K562 (cell line): ENCODE results near the gene RAD50. TPM values are rescaled to one million over a fixed set of nuclear protein-coding genes. Genes with fewer than 3 reads are reported as not detected.

Experiments used
- ATAC-seq: fragments of 200-7000 bp; cut with Tn5 transposase; 3 replicates; pipeline ENCODE4 v1.9.1; 2020; ENCODE audit warnings: moderate library complexity
- BruUV-seq: library from RNA; stranded (reverse); fragments of 400-500 nt; replicated peaks from 2 replicates; lab custom pipeline; 2021; lab: Mats Ljungman, UMichigan
- CTCF ChIA-PET: fragments of 300-600 bp; formaldehyde crosslinking; extraction: SDS; loops from one replicate; lab custom pipeline; 2021; ENCODE audit warnings: low intra/inter-chr PET ratio; lab: Yijun Ruan, JAX
- POLR2A ChIA-PET: fragments of 300-600, 350-650 bp; sonication (Branson Sonifier 250); formaldehyde crosslinking; extraction: SDS; loops from one replicate; lab custom pipeline; 2021; ENCODE audit warnings: antibody characterized with exemption, inconsistent platforms; lab: Yijun Ruan, JAX
- DNase-seq, 4 experiments: peaks; one replicate each; pipeline versions ENCODE4 v3.0.0 to v3.0.0-alpha.2; 2011 to 2018; ENCODE audit warnings: low spot score in 3 of 4, mixed read lengths in 3 of 4; ENCODE audit errors: extremely low read depth in 1 of 4
- FAIRE-seq: peaks from 2 replicates; lab custom pipeline; 2011; peaks lifted over from hg19 to GRCh38; lab: Jason Lieb, UNC
- H2AFZ ChIP-seq: 2 replicates; pipeline ENCODE4 v1.6.0; 2011; ENCODE audit warnings: low read depth, low read length, control low read depth, inconsistent platforms
- H3K27ac ChIP-seq: fragments of 200-600 bp; 3 replicates; pipeline ENCODE4 v1.8.0; 2011; ENCODE audit warnings: low read depth, mild to moderate bottlenecking, control low read depth, inconsistent platforms, low read length, moderate library complexity, mixed read lengths; ENCODE audit errors: extremely low read depth
- H3K27me3 ChIP-seq, 2 experiments: fragments of 300-600 bp in 1 of 2; 2 replicates in 1 of 2; 3 replicates in 1 of 2; pipeline versions ENCODE4 v1.6.0 to v1.8.0; 2011; ENCODE audit warnings: inconsistent platforms in 2 of 2, low read length in 2 of 2, mild to moderate bottlenecking in 1 of 2, mixed read lengths in 1 of 2, moderate library complexity in 1 of 2; ENCODE audit not compliant: control insufficient read depth in 2 of 2, insufficient read depth in 2 of 2
- H3K36me3 ChIP-seq: fragments of 300-600 bp; 3 replicates; pipeline ENCODE4 v1.8.0; 2011; ENCODE audit warnings: mild to moderate bottlenecking, low read length, inconsistent platforms; ENCODE audit not compliant: control insufficient read depth, insufficient read depth
- H3K4me1 ChIP-seq, 2 experiments: fragments of 200-600 bp in 1 of 2; replicated peaks in 1 of 2; 2 replicates in 1 of 2; 3 replicates in 1 of 2; pipeline versions ENCODE4 v1.5.1 to v1.8.0; 2011; ENCODE audit warnings: inconsistent platforms in 2 of 2, low read length in 2 of 2, mild to moderate bottlenecking in 1 of 2, mixed read lengths in 1 of 2, moderate library complexity in 1 of 2; ENCODE audit not compliant: control insufficient read depth in 2 of 2, insufficient read depth in 2 of 2
- H3K4me2 ChIP-seq: 2 replicates; pipeline ENCODE4 v1.6.1; 2011; ENCODE audit warnings: low read length, control low read depth, inconsistent platforms, mixed read lengths; ENCODE audit not compliant: insufficient read depth
- H3K4me3 ChIP-seq: fragments of 200-600 bp; sonication (generic), shearing (Covaris generic); 2 replicates; pipeline ENCODE4 v1.5.1; 2016; ENCODE audit warnings: control low read depth, inconsistent platforms
- H3K79me2 ChIP-seq: fragments of 200-600 bp; 3 replicates; pipeline ENCODE4 v1.8.0; 2011; ENCODE audit warnings: low read length, inconsistent platforms; ENCODE audit not compliant: control insufficient read depth, insufficient read depth
- H3K9ac ChIP-seq, 2 experiments: 2 replicates each; pipeline versions ENCODE4 v1.6.0 to v1.6.1; 2011; ENCODE audit warnings: low read depth in 2 of 2, low read length in 2 of 2, control low read depth in 1 of 2, inconsistent platforms in 1 of 2, mild to moderate bottlenecking in 1 of 2, mixed read lengths in 1 of 2; ENCODE audit not compliant: insufficient read depth in 1 of 2
- H3K9me1 ChIP-seq: one replicate; pipeline ENCODE4 v1.6.0; 2011; ENCODE audit warnings: inconsistent platforms, mild to moderate bottlenecking, low read length, moderate library complexity; ENCODE audit not compliant: control insufficient read depth, insufficient read depth
- H3K9me3 ChIP-seq: replicated peaks from 2 replicates; pipeline ENCODE4 v1.5.1; 2011; ENCODE audit warnings: low read depth, low read length, inconsistent platforms; ENCODE audit not compliant: control insufficient read depth, insufficient read depth
- H4K20me1 ChIP-seq: replicated peaks from 2 replicates; pipeline ENCODE4 v1.6.1; 2011; ENCODE audit warnings: low read length, inconsistent platforms, mixed read lengths; ENCODE audit not compliant: control insufficient read depth, insufficient read depth
- GABPA ChIP-seq: fragments of 200-800 bp; sonication (Bioruptor generic); conservative IDR thresholded peaks from 2 replicates; pipeline ENCODE4 v1.6.1; 2016; ENCODE audit warnings: low read depth, missing genetic modification characterization, missing compliant biosample characterization
- TEAD1 ChIP-seq, 2 experiments: fragments of 450-650 bp in 1 of 2; sonication (generic) in 1 of 2; formaldehyde crosslinking; IDR thresholded peaks; 2 replicates each; pipeline versions ENCODE4 v1.4.0 to v1.8.0; 2020 to 2022; ENCODE audit warnings: mild to moderate bottlenecking in 2 of 2, missing genetic modification reagents in 1 of 2
- TGIF2 ChIP-seq: sonication (generic); formaldehyde crosslinking; IDR thresholded peaks from 2 replicates; pipeline ENCODE4 v1.8.1; 2022; ENCODE audit warnings: mild to moderate bottlenecking, missing genetic modification reagents, moderate library complexity
- WGBS: fragments of 100-300 bp; shearing (Covaris generic); methylation state at CpG from one replicate; pipeline ENCODE4 v1.1.6; 2016; ENCODE audit warnings: low coverage, mixed read lengths; ENCODE audit not compliant: insufficient coverage; ENCODE audit errors: missing lambda C conversion rate; 5-methylcytosine and 5-hydroxymethylcytosine counted together
- in situ Hi-C: fragments of 300-500 bp; cut with MboI; formaldehyde crosslinking; loops from 4 replicates; pipeline ENCODE4 v1.15.0; 2018; ENCODE audit warnings: inconsistent platforms, mixed read lengths
- intact Hi-C: fragments of 100-400 bp; cut with micrococcal nuclease; formaldehyde crosslinking; loops from 2 replicates; pipeline ENCODE4 v1.14.2; 2022
- polyA plus RNA-seq, 8 experiments: library from polyadenylated mRNA; depleted of rRNA in 4 of 8; stranded (reverse) in 5 of 8; unstranded in 3 of 8; fragments of >200 nt; fragmentation: Nextera tagmentation in 2 of 8; fragmentation: Illumina TruSeq in 1 of 8; extraction: Ambion mirVana in 2 of 8; extraction: Trizol in 1 of 8; gene quantifications; 2 replicates each; pipeline versions ENCODE4 v1.2.1 to v1.2.3, GENCODE V29; 2011 to 2014; ENCODE audit warnings: inconsistent platforms in 1 of 8, missing spikeins in 1 of 8
- total RNA-seq, 7 experiments: library from RNA; depleted of rRNA in 6 of 7; stranded (reverse); fragments of >200 nt in 6 of 7; fragmentation: Illumina TruSeq in 2 of 7; extraction: Trizol in 2 of 7; gene quantifications; 2 replicates each; pipeline versions ENCODE4 v1.2.1 to v1.2.3, GENCODE V29; 2011 to 2021; ENCODE audit warnings: low replicate concordance in 1 of 7
- TF ChIP-seq, protein P1 (sequence below): fragments of 250-450 bp; sonication (Bioruptor Pico); IDR thresholded peaks from 2 replicates; pipeline ENCODE4 v1.8.0; 2022; ENCODE audit warnings: inconsistent platforms, mild to moderate bottlenecking, moderate library complexity, borderline replicate concordance

Gene RAD50
- total and polyA plus RNA-seq, 9 of the 15 experiments (the other 6 are each of a cell fraction or from before 2014, with no cell fraction given) = 15.3 to 74.2 (median 44.1) TPM

DNA sequence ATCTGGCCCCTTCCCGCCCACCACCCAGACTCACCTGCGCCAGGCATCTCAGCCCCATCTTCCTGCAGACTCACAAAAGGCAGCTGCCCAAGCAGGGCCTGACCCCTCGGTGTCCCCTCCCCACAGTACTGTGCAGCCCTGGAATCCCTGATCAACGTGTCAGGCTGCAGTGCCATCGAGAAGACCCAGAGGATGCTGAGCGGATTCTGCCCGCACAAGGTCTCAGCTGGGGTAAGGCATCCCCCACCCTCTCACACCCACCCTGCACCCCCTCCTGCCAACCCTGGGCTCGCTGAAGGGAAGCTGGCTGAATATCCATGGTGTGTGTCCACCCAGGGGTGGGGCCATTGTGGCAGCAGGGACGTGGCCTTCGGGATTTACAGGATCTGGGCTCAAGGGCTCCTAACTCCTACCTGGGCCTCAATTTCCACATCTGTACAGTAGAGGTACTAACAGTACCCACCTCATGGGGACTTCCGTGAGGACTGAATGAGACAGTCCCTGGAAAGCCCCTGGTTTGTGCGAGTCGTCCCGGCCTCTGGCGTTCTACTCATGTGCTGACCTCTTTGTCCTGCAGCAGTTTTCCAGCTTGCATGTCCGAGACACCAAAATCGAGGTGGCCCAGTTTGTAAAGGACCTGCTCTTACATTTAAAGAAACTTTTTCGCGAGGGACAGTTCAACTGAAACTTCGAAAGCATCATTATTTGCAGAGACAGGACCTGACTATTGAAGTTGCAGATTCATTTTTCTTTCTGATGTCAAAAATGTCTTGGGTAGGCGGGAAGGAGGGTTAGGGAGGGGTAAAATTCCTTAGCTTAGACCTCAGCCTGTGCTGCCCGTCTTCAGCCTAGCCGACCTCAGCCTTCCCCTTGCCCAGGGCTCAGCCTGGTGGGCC lies 103.1 kb downstream of the RAD50 start:
- intact Hi-C loops (loop anchor here (5.0 kb wide), 2 partner anchors 77 to 162 kb away; partner anchors contain the start of gene KIF3A), in situ Hi-C loops (no loop called here)
- H3K36me3 ChIP-seq = no peaks in the 10 kb centered on the region
- no peak overlapping the region; the same call in 1 of the 2 replicates for H2AFZ ChIP-seq
- ATAC-seq = no peak
- H3K4me2 ChIP-seq = no peak overlapping the region
- no peaks in the 10 kb centered on the region for H4K20me1 ChIP-seq
- H3K9me1 ChIP-seq = no peaks in the 10 kb centered on the region
- 81% methylated on average over 22 of the region's 23 CpGs for WGBS
- no peak for TF ChIP-seq GABPA (tag)
- TF ChIP-seq TEAD1 (CRISPR knock-in tag; IDR thresholded peaks at IDR 0.05) = no peak
- TF ChIP-seq, protein P1, sequence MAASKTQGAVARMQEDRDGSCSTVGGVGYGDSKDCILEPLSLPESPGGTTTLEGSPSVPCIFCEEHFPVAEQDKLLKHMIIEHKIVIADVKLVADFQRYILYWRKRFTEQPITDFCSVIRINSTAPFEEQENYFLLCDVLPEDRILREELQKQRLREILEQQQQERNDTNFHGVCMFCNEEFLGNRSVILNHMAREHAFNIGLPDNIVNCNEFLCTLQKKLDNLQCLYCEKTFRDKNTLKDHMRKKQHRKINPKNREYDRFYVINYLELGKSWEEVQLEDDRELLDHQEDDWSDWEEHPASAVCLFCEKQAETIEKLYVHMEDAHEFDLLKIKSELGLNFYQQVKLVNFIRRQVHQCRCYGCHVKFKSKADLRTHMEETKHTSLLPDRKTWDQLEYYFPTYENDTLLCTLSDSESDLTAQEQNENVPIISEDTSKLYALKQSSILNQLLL (CRISPR knock-in tag) = no peak
- TF ChIP-seq TGIF2 = no peak
- ChIA-PET POLR2A (interaction anchor here (0.5 to 2.4 kb wide), 7 partner anchors 10 to 119 kb away, joined by 3 to 7 read pairs (median 3); no protein-coding TSS in a partner anchor), CTCF (no interaction called here)
- FAIRE-seq = no peak
- peak overlapping the region in 1 of 2 experiments; percentile 81; a peak in 2 of 4 replicates for H3K9ac ChIP-seq
- no peak for DNase-seq
- H3K4me3 ChIP-seq = no peak overlapping the region
- H3K27me3 ChIP-seq = no peaks in the 10 kb centered on the region
- H3K79me2 ChIP-seq = no peaks in the 10 kb centered on the region
- BruUV-seq = no TSS peak
- H3K27ac ChIP-seq = no peak overlapping the region
- H3K9me3 ChIP-seq = no peaks in the 10 kb centered on the region
- H3K4me1 ChIP-seq = peaks cover 41 to 57% of the 10 kb centered on the region in 2 experiments
